Measurements from ENCODE around the gene METTL27. TPM values are rescaled to one million over a fixed set of nuclear protein-coding genes. Genes with fewer than 3 reads are reported as not detected.

Gene METTL27
- polyA plus RNA-seq, 3 donors = 1.1 to 2.1 (median 1.2) TPM

DNA sequence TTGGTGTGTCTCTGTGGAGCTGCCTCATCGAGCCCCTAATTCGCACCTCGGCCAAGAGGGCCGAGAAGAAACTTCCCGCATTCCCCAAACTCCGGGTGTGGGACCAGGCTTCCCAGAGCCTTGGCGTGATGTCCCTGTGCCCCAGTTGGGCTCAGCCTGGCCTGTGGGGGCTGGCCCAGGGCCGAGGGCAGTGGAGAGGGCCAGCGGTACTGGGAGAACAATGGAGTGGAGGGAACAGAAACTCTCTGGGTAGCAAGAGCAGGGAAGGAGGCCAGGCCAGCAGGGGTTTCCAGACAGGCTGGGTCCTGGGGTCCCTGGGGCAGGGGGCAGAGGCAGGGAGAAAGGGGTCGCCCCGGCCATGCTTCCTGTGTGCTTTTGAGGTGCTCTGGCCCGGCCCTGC is 34.7 kb upstream of the METTL27 start:
- Histone ChIP-seq H3K79me2 (ENCODE audit: insufficient read depth, low read length) (no peaks in the 10 kb centered on the region), H3K4me2 (replicated peaks; ENCODE audit: extremely low read depth, low read length, poor library complexity, severe bottlenecking) (no peak overlapping the region), H3K27ac (ENCODE audit: low read depth in 1 of 2, low read length in 2 of 2) (no peak overlapping the region), H4K20me1 (ENCODE audit: insufficient read depth, low read length) (no peaks in the 10 kb centered on the region), H3K9ac (ENCODE audit: insufficient read depth, low read length, poor library complexity, severe bottlenecking) (no peak overlapping the region), H2AFZ (ENCODE audit: insufficient read depth, low read depth, low read length, poor library complexity, severe bottlenecking) (no peak overlapping the region), H3K36me3 (replicated peaks in 1 of 2; ENCODE audit: control insufficient read depth in 1 of 2, insufficient read depth in 2 of 2, low read length in 2 of 2) (no peaks in the 10 kb centered on the region), H3K4me1 (ENCODE audit: control insufficient read depth in 1 of 2, insufficient read depth in 2 of 2, low read length in 2 of 2) (no peaks in the 10 kb centered on the region), H3K9me3 (replicated peaks in 1 of 2; ENCODE audit: control insufficient read depth in 1 of 2, insufficient read depth in 1 of 2, low read length in 2 of 2) (no peaks in the 10 kb centered on the region), H3K4me3 (replicated peaks in 1 of 3; ENCODE audit: low read depth in 2 of 3, low read length in 3 of 3) (no peak overlapping the region), H3K27me3 (ENCODE audit: control insufficient read depth in 2 of 2, insufficient read depth in 2 of 2, low read length in 2 of 2) (no peaks in the 10 kb centered on the region)
- WGBS (ENCODE audit: insufficient coverage) = 95% methylated on average over 11 of the region's 12 CpGs
- H3K36me3 Mint-ChIP-seq = no peaks in the 10 kb centered on the region
- H3K4me3 Mint-ChIP-seq = no peak overlapping the region
- intact Hi-C loops (cut with micrococcal nuclease) = no loop called here
- H3K27ac Mint-ChIP-seq = no peak overlapping the region
- peaks cover 3% of the 10 kb centered on the region for H3K4me1 Mint-ChIP-seq
- H3K27me3 Mint-ChIP-seq (ENCODE audit: low read depth in 3 of 3) = peaks cover 10 to 20% (median 15%) of the 10 kb centered on the region in 3 donors
- TF ChIP-seq, protein P1, sequence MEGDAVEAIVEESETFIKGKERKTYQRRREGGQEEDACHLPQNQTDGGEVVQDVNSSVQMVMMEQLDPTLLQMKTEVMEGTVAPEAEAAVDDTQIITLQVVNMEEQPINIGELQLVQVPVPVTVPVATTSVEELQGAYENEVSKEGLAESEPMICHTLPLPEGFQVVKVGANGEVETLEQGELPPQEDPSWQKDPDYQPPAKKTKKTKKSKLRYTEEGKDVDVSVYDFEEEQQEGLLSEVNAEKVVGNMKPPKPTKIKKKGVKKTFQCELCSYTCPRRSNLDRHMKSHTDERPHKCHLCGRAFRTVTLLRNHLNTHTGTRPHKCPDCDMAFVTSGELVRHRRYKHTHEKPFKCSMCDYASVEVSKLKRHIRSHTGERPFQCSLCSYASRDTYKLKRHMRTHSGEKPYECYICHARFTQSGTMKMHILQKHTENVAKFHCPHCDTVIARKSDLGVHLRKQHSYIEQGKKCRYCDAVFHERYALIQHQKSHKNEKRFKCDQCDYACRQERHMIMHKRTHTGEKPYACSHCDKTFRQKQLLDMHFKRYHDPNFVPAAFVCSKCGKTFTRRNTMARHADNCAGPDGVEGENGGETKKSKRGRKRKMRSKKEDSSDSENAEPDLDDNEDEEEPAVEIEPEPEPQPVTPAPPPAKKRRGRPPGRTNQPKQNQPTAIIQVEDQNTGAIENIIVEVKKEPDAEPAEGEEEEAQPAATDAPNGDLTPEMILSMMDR (IDR thresholded peaks at IDR 0.05) = no peak
- no peak for DNase-seq
- H3K9me3 Mint-ChIP-seq = no peaks in the 10 kb centered on the region

DNA sequence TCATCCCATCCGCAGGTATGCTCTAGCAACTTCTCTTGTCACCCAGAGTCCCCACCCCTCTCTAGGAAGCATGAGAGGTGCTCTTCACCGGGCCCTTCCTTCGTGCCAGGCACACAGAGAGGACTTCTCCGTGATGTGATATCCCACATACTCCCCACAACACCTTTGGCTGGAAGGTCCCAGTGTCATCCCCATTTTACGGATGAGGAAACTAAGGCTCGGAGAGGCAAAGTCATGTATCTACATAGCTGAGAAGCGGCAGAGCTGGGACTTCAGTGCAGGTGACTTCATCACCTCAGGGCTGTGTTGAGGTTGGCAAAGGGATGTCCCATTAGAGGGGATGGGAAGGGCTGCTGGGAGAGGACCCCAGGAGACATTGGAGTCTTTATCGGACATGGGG is 34.0 kb upstream of the METTL27 start:
- intact Hi-C loops (cut with micrococcal nuclease) = no loop called here
- TF ChIP-seq, protein P1 (IDR thresholded peaks at IDR 0.05) = no peak
- Histone ChIP-seq H4K20me1 (ENCODE audit: insufficient read depth, low read length) (no peaks in the 10 kb centered on the region), H3K9me3 (replicated peaks in 1 of 2; ENCODE audit: control insufficient read depth in 1 of 2, insufficient read depth in 1 of 2, low read length in 2 of 2) (no peaks in the 10 kb centered on the region), H3K4me1 (ENCODE audit: control insufficient read depth in 1 of 2, insufficient read depth in 2 of 2, low read length in 2 of 2) (no peaks in the 10 kb centered on the region), H3K4me2 (replicated peaks; ENCODE audit: extremely low read depth, low read length, poor library complexity, severe bottlenecking) (no peak overlapping the region), H2AFZ (ENCODE audit: insufficient read depth, low read depth, low read length, poor library complexity, severe bottlenecking) (no peak overlapping the region), H3K4me3 (replicated peaks in 1 of 3; ENCODE audit: low read depth in 2 of 3, low read length in 3 of 3) (no peak overlapping the region), H3K27me3 (ENCODE audit: control insufficient read depth in 2 of 2, insufficient read depth in 2 of 2, low read length in 2 of 2) (no peaks in the 10 kb centered on the region), H3K9ac (ENCODE audit: insufficient read depth, low read length, poor library complexity, severe bottlenecking) (no peak overlapping the region), H3K79me2 (ENCODE audit: insufficient read depth, low read length) (no peaks in the 10 kb centered on the region), H3K36me3 (replicated peaks in 1 of 2; ENCODE audit: control insufficient read depth in 1 of 2, insufficient read depth in 2 of 2, low read length in 2 of 2) (no peaks in the 10 kb centered on the region), H3K27ac (ENCODE audit: low read depth in 1 of 2, low read length in 2 of 2) (no peak overlapping the region)
- Mint-ChIP-seq H3K4me3 (no peak overlapping the region), H3K4me1 (peaks cover 3% of the 10 kb centered on the region), H3K36me3 (no peaks in the 10 kb centered on the region), H3K9me3 (no peaks in the 10 kb centered on the region), H3K27me3 (ENCODE audit: low read depth in 3 of 3) (peaks cover 10 to 17% (median 13%) of the 10 kb centered on the region in 3 donors), H3K27ac (no peak overlapping the region)
- no peak for DNase-seq
- WGBS (ENCODE audit: insufficient coverage) = 100% methylated on average over 7 of the region's 8 CpGs
